ENCODE results near the gene IMPA2. TPM values are rescaled to one million over a fixed set of nuclear protein-coding genes. Genes with fewer than 3 reads are reported as not detected.
"Not testable (repeated sequence)": the region's sequence is repeated elsewhere in the genome, so short reads cannot be mapped to it uniquely, and the experiment has no call there.

The IMPA2 gene
- total RNA-seq, 1 donor from 2014 or later: 58.2 TPM

DNA sequence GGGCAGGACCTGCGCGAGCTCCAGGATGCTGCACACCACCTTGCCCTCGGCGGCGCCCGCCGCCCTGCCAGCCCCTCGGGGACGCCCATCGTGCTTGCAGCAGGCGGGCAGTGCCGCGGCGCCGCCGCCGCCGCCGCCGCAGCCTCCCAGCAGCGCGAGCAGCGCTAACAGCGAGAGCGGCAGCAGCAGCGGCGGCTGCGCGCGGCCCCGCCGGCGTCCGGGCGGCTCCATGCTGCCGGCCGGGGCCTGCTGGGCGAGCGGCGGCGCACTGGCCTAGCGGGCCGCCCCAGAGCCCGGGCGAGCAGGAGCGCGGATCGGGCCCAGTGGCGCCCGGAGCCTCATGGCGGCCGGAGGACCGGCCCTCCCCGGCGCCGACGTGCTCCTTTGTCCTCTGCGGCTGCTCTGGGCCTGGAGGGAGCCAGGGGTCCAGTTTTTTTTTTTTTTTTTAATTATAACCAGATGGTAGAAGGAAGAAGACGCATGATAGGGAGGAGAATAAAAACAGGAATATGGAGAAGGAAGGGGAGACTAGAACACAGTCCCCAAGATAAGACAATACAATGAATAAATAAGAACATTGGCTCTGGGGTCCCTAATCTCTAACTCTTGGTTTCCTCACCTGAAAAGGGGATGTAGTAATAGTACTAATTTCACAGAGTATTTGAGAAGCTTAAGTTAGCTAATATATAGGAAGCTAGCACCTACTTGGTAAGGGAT lies 95.3 kb downstream of the IMPA2 start:
- DNase-seq: no peak

DNA sequence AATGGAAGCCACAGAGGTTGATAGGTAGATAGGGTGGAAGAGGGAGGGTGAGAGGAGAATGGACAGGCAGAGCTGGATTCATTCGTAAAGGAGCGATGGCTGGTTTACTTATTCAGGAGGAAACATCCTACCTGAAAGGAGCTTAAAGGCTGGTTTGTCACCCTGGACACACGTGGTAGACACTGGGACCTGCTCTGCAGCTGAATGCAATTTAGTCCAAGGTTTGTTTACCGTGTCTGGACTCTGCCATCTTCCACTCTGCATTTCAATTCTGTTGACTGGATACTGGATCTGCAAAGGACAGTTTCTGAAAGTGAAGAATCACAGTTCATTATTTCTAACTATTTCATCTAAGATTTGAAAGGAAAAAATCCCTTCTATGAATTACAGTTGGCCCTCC lies 96.7 kb downstream of the IMPA2 start:
- not testable (repeated sequence) for DNase-seq

DNA sequence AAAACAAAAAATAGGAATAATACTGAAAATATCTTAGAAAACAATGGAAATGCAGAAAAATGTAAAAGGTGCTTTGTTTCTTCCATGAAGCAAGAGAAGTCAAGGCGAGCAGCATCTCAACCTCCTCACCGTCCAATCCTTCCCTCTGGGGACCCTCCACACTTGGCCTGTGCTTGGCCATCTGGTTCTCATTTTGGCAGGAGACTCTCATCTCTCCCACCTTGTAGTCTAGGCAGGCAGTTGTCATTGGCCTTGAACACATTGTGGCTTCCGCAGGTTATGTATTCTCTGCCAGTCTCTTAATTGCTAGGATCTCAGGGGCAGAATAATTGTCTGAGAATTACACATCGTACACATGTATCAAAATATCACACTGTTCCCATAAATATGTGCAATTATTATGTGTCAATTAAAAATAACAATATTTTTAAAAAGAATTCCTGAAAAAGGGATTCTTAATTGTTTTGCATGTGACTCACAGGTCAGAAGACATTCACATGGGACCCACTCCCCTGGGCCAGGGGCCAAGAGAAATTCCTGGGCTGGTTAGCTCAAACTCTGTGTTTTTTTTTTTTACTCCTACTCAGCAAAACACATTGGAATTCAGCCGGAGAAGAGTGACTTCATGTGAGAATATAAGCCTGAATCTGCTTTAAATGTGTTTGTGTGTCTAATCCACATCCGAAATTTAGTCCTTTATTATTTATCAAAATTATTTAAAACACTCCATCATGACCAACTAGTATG lies 98.4 kb downstream of the IMPA2 start:
- peak; percentile 72 for DNase-seq

Small RNAs within 50 kb of the gene (small RNA-seq; reads per million reads assigned to genes)
- not detected for gene AP001542.1 (ENCODE audit: low replicate concordance)

Other genes with a start within 250 kb of the IMPA2 start
- 44.6 TPM for gene CHMP1B, start 130.1 kb upstream of the IMPA2 start, total RNA-seq
- 32.7 TPM for gene MPPE1, start 73.2 kb upstream of the IMPA2 start, total RNA-seq
- gene ANKRD62, start 112.3 kb downstream of the IMPA2 start, total RNA-seq: 0.10 TPM

All from tongue (tissue), 3 donors.